Measurements from ENCODE around the gene HINT2.

Gene HINT2

GRCh38 chr9:35814841-35815543, at the start of gene HINT2:
TSS of gene HINT2 (minus strand) at chr9:35815042. CDS start at chr9:35814979, 63 bp downstream.
- TF ChIP-seq, protein P1, sequence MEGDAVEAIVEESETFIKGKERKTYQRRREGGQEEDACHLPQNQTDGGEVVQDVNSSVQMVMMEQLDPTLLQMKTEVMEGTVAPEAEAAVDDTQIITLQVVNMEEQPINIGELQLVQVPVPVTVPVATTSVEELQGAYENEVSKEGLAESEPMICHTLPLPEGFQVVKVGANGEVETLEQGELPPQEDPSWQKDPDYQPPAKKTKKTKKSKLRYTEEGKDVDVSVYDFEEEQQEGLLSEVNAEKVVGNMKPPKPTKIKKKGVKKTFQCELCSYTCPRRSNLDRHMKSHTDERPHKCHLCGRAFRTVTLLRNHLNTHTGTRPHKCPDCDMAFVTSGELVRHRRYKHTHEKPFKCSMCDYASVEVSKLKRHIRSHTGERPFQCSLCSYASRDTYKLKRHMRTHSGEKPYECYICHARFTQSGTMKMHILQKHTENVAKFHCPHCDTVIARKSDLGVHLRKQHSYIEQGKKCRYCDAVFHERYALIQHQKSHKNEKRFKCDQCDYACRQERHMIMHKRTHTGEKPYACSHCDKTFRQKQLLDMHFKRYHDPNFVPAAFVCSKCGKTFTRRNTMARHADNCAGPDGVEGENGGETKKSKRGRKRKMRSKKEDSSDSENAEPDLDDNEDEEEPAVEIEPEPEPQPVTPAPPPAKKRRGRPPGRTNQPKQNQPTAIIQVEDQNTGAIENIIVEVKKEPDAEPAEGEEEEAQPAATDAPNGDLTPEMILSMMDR (IDR thresholded peaks at IDR 0.05; ENCODE audit: insufficient read depth, low read depth, low read length, missing control alignments), result no peak
- H3K4me3 ChIP-seq (ENCODE audit: low read length), result peak within 1 kb of the TSS; percentile 64
- peak; percentile 99 for DNase-seq (ENCODE audit: low read depth)

GRCh38 chr9:35863583-35863982, 48.7 kb upstream of the HINT2 start:
- DNase-seq (ENCODE audit: low read depth), result no peak
- TF ChIP-seq, protein P1 (IDR thresholded peaks at IDR 0.05; ENCODE audit: insufficient read depth, low read depth, low read length, missing control alignments), result no peak
- no peak overlapping the region for H3K4me3 ChIP-seq (ENCODE audit: low read length)

GRCh38 chr9:35862328-35862727, 47.5 kb upstream of the HINT2 start:
- no peak overlapping the region for H3K4me3 ChIP-seq (ENCODE audit: low read length)
- TF ChIP-seq, protein P1 (IDR thresholded peaks at IDR 0.05; ENCODE audit: insufficient read depth, low read depth, low read length, missing control alignments), result no peak
- DNase-seq (ENCODE audit: low read depth), result no peak

DNA sequence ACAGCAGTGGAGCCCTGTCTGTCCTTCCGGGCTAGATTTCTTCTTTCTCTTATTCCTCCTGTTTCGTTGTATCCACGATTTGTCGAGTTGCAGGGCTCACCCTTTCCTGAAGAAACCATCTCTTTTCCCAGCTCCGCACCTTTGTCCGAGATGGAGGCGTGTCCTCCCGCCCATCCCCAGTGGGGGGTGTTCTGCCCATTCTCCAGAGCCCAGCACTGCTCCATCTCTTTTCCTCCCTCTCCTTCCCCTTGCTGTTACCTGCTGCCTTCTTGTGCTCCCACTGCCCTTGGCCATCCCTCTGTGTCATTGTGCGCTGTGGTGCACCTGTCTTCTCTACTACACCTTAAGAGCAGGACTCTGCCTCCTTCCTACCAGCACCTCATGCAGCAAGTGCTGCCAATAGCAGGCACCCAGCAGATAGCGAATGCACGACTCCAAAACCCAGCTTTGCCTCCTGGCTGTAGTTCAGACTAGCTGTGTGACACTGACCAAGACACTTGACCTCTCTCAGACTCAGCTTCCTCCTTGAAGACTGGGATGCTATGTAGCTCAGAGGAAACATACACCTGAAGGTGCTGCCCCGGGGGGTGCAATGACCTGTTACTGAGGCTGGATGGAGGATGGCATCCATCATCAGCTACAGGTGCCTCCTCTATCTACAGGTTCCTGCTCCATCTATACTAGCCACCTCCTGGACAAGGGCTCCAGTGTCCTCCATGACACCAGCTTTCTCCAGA, 46.5 kb upstream of the HINT2 start:
- TF ChIP-seq, protein P1 (IDR thresholded peaks at IDR 0.05; ENCODE audit: insufficient read depth, low read depth, low read length, missing control alignments), result no peak
- no peak overlapping the region for H3K4me3 ChIP-seq (ENCODE audit: low read length)
- DNase-seq (ENCODE audit: low read depth), result no peak

- TF ChIP-seq, protein P1 (IDR thresholded peaks at IDR 0.05; ENCODE audit: insufficient read depth, low read depth, low read length, missing control alignments), result no peak
These were observed 45.1 kb upstream of the HINT2 start for GRCh38 chr9:35859990-35860339.

DNA sequence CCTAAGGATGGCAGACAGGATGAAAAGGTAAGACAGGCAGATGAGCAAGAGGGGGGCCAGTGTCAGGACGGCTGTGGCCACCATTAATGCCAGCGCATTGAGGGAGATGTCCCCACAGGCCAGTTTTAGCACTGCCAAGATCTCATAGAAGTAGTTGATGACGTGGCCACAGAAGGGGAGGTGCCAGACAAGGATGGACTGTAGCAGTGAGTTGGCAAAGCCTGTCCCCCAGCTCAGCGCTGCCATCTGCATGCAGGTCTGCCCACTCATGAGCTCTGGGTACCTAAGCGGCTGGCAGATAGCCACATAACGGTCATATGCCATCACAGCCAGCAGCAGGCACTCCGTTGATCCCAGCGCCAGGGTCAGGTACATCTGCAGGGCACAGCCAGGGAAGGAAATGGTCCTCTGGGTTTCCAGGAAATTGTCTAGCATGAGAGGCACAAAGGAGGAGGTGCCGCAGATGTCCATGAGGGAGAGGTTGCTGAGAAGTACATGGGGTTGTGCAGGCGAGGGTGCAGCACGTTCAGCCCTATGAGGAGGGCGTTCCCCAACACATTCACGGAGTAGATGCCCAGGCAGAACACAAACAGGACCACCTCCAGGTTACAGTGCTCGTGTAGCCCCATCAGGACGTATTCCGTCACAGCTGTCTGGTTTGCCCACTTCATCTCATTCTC, 44.6 kb upstream of the HINT2 start:
- H3K4me3 ChIP-seq (ENCODE audit: low read length), result no peak overlapping the region
- peak; percentile 27 for DNase-seq (ENCODE audit: low read depth)
- TF ChIP-seq, protein P1 (IDR thresholded peaks at IDR 0.05; ENCODE audit: insufficient read depth, low read depth, low read length, missing control alignments), result no peak

More at GRCh38 chr9:35859990-35860339, 45.1 kb upstream of the HINT2 start:
- no peak overlapping the region for H3K4me3 ChIP-seq (ENCODE audit: low read length)
- DNase-seq (ENCODE audit: low read depth), result no peak

All from epithelial cell of esophagus (primary cell).